Skeletal muscle tissue (tissue), 5 donors: ENCODE data around the gene IFT172. TPM values are rescaled to one million over a fixed set of nuclear protein-coding genes. Genes with fewer than 3 reads are reported as not detected.

Experiments used
- H3K27ac ChIP-seq: one replicate; pipeline ENCODE4 v1.7.0; 2013; ENCODE audit warnings: mild to moderate bottlenecking, low read depth, low read length, inconsistent platforms
- H3K27me3 ChIP-seq, 3 donors: one replicate each; pipeline ENCODE4 v1.7.0; 2013; ENCODE audit warnings: low read length in 3 of 3; ENCODE audit not compliant: control insufficient read depth in 3 of 3, insufficient read depth in 3 of 3
- H3K36me3 ChIP-seq, 3 donors: one replicate each; pipeline ENCODE4 v1.7.0; 2013; ENCODE audit warnings: low read length in 3 of 3; ENCODE audit not compliant: control insufficient read depth in 3 of 3, insufficient read depth in 3 of 3
- H3K4me1 ChIP-seq, 3 donors: one replicate each; pipeline ENCODE4 v1.7.0; 2013; ENCODE audit warnings: low read length in 3 of 3, mild to moderate bottlenecking in 3 of 3; ENCODE audit not compliant: control insufficient read depth in 3 of 3, insufficient read depth in 3 of 3
- H3K4me3 ChIP-seq, 3 donors: one replicate each; pipeline ENCODE4 v1.7.0; 2013; ENCODE audit warnings: low read length in 3 of 3
- H3K9ac ChIP-seq, 3 donors: one replicate each; pipeline ENCODE4 v1.7.0; 2013; ENCODE audit warnings: low read length in 3 of 3, mild to moderate bottlenecking in 3 of 3, moderate library complexity in 2 of 3, low read depth in 1 of 3
- H3K9me3 ChIP-seq, 3 donors: one replicate each; pipeline ENCODE4 v1.7.0; 2013; ENCODE audit warnings: low read length in 3 of 3; ENCODE audit not compliant: control insufficient read depth in 3 of 3
- small RNA-seq: library from RNA; depleted of rRNA; stranded (forward); fragments of <200 nt; gene quantifications from one replicate; pipeline ENCODE3, GENCODE V24; 2014
- total RNA-seq: library from RNA; depleted of rRNA; stranded (reverse); fragments of >200 nt; gene quantifications from one replicate; pipeline ENCODE4 v1.2.3, GENCODE V29; 2014
- donor health status: Osteomylitis.

IFT172 gene
- total RNA-seq, 1 donor from 2014 or later = 21.4 TPM

DNA sequence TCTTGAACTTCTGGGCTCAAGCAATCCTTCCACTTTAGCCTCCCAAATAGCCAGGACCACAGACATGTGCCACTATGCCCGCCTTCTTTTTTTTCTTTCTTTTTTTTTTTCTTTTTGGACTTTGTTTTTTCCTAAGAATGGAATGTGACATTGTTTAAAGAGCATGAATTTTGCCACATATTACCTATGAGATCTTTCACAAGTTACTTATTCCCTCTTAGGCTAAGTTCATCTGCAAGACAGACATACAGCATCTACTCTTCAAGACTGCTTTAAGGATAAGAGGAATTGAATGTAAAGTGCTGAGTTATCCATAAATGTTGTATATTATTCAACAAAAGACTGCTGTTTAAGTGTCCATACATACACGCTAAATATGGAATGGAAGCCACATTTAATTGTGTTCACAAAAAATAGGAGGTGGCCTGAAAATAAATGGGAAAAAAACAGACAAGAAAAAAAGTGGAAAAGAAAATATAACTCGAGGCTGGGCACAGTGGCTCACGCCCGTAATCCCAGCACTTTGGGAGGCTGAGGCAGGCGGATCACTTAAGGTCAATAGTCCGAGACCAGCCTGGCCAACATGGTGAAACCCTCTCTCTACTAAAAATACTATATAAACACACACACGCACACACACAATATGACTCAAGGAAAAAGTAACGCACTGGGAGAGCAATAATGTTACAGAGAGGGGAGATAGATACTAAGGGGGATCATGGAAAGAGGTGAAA, 77.0 kb downstream of the IFT172 start:
- H3K4me3 ChIP-seq = no peak overlapping the region
- no peak overlapping the region for H3K27ac ChIP-seq
- H3K9me3 ChIP-seq = no peaks in the 10 kb centered on the region
- H3K9ac ChIP-seq = no peak overlapping the region
- H3K4me1 ChIP-seq = peaks cover 7 to 19% (median 15%) of the 10 kb centered on the region in 3 donors
- H3K27me3 ChIP-seq = no peaks in the 10 kb centered on the region
- no peaks in the 10 kb centered on the region for H3K36me3 ChIP-seq

GRCh38 chr2:27409321-27410073, 80.0 kb downstream of the IFT172 start, which contains the start of gene PPM1G:
PPM1G (minus strand) TSS chr2:27409591; CDS start chr2:27409422, 169 bp downstream.
- H3K36me3 ChIP-seq = peaks cover 0 to 4% (median 0%) of the 10 kb centered on the region in 3 donors
- H3K27ac ChIP-seq = peak within 1 kb of the TSS; percentile 85
- peak within 1 kb of the TSS; percentile 82 to 99 (median 94) for H3K9ac ChIP-seq
- H3K4me1 ChIP-seq = peaks cover 7 to 19% (median 15%) of the 10 kb centered on the region in 3 donors
- H3K4me3 ChIP-seq = peak within 1 kb of the TSS; percentile 80 to 91 (median 88)
- H3K27me3 ChIP-seq = no peaks in the 10 kb centered on the region
- H3K9me3 ChIP-seq = no peaks in the 10 kb centered on the region

DNA sequence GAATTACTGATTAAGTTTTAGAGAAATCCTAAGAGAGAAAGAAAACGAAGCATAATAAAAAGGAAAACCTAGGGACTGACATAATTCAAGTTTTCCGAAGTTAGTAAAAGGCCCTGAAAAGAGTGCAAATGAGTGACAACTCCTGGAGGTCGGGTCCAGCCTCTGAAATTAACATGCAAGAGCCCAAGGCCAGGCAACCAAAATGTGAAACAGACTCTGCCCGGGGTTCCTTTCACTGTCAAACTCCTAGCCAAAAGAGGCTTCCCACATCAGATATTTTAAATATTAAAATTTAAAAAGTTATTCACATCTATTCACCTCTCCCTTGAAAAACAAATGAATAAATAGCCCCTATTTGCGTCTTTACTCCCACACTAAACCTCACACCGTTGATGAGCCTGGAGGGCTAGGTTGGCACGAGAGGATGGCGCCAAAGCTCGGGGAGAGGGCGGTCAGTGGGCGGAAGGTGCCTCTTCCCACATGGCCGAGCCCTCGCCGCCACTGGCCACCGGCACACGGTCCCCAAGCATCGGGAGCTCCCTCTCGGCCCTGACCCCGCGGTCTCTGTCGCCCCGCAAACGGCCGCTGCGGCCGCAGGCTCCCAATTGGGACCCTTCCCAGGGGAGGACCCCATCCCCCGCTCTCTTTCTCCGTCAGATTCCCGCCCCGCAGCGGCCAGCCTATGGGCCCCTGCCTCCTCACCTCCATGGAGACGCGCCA, 80.8 kb downstream of the IFT172 start:
- no peaks in the 10 kb centered on the region for H3K9me3 ChIP-seq
- H3K4me1 ChIP-seq = peaks cover 7 to 19% (median 15%) of the 10 kb centered on the region in 3 donors
- peak overlapping the region; percentile 82 to 99 (median 94) for H3K9ac ChIP-seq
- peak overlapping the region; percentile 85 for H3K27ac ChIP-seq
- peaks cover 0 to 4% (median 0%) of the 10 kb centered on the region in 3 donors for H3K36me3 ChIP-seq
- peak overlapping the region; percentile 80 to 91 (median 85) for H3K4me3 ChIP-seq
- no peaks in the 10 kb centered on the region for H3K27me3 ChIP-seq

DNA sequence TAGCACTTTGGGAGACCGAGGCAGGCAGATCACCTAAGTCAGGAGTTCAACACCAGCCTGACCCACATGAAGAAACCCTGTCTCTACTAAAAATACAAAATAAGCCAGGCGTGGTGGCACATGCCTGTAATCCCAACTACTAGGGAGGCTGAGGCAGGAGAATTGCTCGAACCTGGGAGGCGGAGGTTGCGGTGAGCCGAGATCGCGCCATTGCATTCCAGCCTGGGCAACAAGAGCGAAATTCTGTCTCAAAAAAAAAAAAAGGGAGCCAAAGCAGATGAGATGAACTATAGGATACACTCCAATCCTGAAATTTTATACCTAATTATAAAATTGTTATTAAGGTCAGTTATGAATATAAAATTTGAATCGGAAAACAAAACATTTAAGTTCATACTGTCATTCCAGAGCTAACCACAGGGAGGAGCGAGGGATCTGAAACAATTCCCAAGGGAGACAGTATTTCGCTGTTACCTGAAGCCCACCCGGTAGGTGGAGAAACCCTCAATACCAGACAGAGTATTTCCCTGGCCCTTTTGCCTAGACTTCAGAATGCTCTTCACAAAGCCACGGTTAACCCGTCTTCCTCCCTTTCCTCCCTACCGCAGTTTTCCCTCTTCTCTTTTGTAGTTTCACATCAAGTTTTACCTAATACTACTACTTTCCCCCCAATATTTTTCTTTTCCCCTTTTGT, 81.6 kb downstream of the IFT172 start:
- Histone ChIP-seq H3K27me3 (no peaks in the 10 kb centered on the region), H3K36me3 (peaks cover 0 to 4% (median 0%) of the 10 kb centered on the region in 3 donors), H3K9ac (peak overlapping the region; percentile 82 to 99 (median 94)), H3K27ac (no peak overlapping the region), H3K4me1 (peaks cover 7 to 19% (median 15%) of the 10 kb centered on the region in 3 donors), H3K4me3 (peak overlapping the region; percentile 56 to 85 (median 80)), H3K9me3 (no peaks in the 10 kb centered on the region)

DNA sequence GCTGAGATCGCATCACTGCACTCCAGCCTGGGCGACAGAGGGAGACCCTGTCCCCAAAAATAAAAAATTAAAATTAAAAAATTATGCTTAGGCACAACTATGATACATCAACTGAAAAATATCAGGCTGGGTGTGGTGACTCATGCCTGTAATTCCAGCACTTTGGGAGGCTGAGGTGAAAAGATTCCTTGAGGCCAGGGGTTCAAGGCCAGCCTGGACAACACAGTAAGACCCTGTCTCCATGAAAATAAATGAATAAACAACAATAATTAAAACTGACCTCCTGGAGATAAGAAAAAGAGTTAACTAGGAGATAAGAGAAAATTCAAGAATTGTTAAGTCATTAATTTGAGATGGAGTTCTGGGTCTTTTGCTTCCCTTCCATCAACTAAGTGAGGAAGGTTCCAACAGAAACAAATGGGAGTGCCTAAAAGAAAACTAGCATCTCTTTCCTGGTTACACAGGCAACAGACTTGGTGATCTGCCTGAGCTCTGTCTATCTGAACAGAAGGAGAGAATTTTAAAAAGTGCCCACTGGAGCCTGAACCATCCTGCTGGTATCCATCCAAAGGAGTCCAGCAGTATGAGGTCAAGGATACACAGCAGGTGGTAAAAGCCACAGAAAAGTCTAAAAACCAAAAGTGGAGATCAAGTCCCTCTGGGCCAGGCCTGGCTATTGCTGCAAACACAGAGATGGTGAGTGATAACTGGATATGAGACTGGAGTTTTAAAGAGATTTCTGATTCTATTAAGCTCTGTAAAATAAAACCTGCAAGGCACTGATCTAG, 89.0 kb downstream of the IFT172 start:
- Histone ChIP-seq H3K36me3 (peaks cover 0 to 4% (median 0%) of the 10 kb centered on the region in 3 donors), H3K9me3 (no peaks in the 10 kb centered on the region), H3K4me1 (no peaks in the 10 kb centered on the region), H3K27ac (no peak overlapping the region), H3K4me3 (no peak overlapping the region), H3K27me3 (no peaks in the 10 kb centered on the region), H3K9ac (no peak overlapping the region)

GRCh38 chr2:27398962-27399361, 90.6 kb downstream of the IFT172 start:
- H3K36me3 ChIP-seq = no peaks in the 10 kb centered on the region

More at GRCh38 chr2:27398962-27399361, 90.6 kb downstream of the IFT172 start:
- H3K4me3 ChIP-seq = no peak overlapping the region
- H3K4me1 ChIP-seq = no peaks in the 10 kb centered on the region
- H3K27ac ChIP-seq = no peak overlapping the region
- no peaks in the 10 kb centered on the region for H3K27me3 ChIP-seq
- no peak overlapping the region for H3K9ac ChIP-seq
- no peaks in the 10 kb centered on the region for H3K9me3 ChIP-seq

Small RNA genes within 50 kb of the gene (small RNA-seq; reads per million reads assigned to genes)
- gene RNU6-986P = not detected

Other genes with a start within 250 kb of the IFT172 start
- gene SLC30A3, start 226.7 kb downstream of the IFT172 start, total RNA-seq = 0.52 TPM
- under 0.01 TPM for gene DNAJC5G, start 214.3 kb downstream of the IFT172 start, total RNA-seq
- gene TRIM54, start 207.3 kb downstream of the IFT172 start, total RNA-seq = 60.0 TPM
- gene UCN, start 181.3 kb downstream of the IFT172 start, total RNA-seq = 1.0 TPM
- gene MPV17, start 166.6 kb downstream of the IFT172 start, total RNA-seq = 23.0 TPM
- gene GTF3C2, start 133.0 kb downstream of the IFT172 start, total RNA-seq = 24.0 TPM
- 18.3 TPM for gene EIF2B4, start 119.4 kb downstream of the IFT172 start, total RNA-seq
- 81.9 TPM for gene SNX17, start 119.1 kb downstream of the IFT172 start, total RNA-seq
- gene ZNF513, start 109.0 kb downstream of the IFT172 start, total RNA-seq = 7.3 TPM
- 42.8 TPM for gene PPM1G, start 80.2 kb downstream of the IFT172 start, total RNA-seq
- 81.4 TPM for gene NRBP1, start 61.1 kb downstream of the IFT172 start, total RNA-seq
- gene KRTCAP3, start 47.4 kb downstream of the IFT172 start, total RNA-seq = not detected
- 5.2 TPM for gene FNDC4, start 5.5 kb upstream of the IFT172 start, total RNA-seq
- gene GCKR, start 7.1 kb upstream of the IFT172 start, total RNA-seq = not detected
- 23.5 TPM for gene ZNF512, start 93.3 kb upstream of the IFT172 start, total RNA-seq
- 6.3 TPM for gene CCDC121, start 139.3 kb upstream of the IFT172 start, total RNA-seq
- 30.3 TPM for gene GPN1, start 139.3 kb upstream of the IFT172 start, total RNA-seq
- 16.7 TPM for gene SUPT7L, start 173.9 kb upstream of the IFT172 start, total RNA-seq
- gene SLC4A1AP, start 174.1 kb upstream of the IFT172 start, total RNA-seq = 20.9 TPM